ENCODE measurements around the gene CLDN25. TPM values are rescaled to one million over a fixed set of nuclear protein-coding genes. Genes with fewer than 3 reads are reported as not detected.
A peak's percentile ranks its signal among the peaks of the same experiment; 100 is the strongest.

The CLDN25 gene
- polyA plus RNA-seq, 1 of the 3 experiments (the other 2 are of a cell fraction): not detected

DNA sequence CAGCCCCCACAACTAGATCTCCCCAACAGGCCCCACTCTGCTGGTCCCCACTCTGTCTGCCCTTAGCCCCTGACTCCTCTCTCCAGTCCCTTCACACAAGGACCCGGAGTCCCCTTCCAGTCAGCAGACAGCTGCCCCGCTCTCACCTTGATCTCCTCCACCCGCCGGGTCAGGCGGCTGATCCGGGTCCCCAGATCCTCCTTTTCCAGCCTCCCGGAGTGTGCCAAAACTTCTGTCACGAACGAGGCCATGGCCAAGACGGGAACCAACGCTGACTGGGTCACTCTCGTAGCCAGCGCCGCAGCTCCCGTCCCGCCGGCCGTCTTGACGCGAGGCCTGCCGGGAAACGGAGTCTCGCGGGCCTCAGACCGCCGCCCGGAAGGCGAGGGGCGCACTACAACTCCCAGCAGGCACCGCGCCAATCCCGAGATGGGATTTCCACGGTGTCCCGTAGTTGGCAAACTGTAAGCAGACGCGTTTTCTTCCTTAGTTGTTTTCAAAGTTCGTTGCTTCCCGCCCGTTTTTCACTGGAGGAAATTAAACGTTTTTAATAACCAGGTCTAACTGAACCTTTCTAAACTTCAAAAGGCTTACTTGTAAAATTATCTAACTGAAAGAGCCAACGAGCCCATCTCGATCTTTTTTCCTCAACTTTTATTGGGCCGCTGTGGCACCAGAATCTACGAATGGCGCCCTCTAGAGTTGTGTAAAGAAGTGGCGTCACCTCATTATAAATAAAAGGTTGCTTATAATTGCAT, 6.0 kb upstream of the CLDN25 start, which contains the start of gene ZW10 (continued):
- TF ChIP-seq, protein P1, sequence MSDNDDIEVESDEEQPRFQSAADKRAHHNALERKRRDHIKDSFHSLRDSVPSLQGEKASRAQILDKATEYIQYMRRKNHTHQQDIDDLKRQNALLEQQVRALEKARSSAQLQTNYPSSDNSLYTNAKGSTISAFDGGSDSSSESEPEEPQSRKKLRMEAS (IDR thresholded peaks at IDR 0.05; ENCODE audit: low read depth): 0 out of 2 replicates have a peak, but pooled peaks have one; percentile 18
- TF ChIP-seq IRF3 (IDR thresholded peaks at IDR 0.05; ENCODE audit: low read depth, low read length): no peak
- TF ChIP-seq, protein P2, sequence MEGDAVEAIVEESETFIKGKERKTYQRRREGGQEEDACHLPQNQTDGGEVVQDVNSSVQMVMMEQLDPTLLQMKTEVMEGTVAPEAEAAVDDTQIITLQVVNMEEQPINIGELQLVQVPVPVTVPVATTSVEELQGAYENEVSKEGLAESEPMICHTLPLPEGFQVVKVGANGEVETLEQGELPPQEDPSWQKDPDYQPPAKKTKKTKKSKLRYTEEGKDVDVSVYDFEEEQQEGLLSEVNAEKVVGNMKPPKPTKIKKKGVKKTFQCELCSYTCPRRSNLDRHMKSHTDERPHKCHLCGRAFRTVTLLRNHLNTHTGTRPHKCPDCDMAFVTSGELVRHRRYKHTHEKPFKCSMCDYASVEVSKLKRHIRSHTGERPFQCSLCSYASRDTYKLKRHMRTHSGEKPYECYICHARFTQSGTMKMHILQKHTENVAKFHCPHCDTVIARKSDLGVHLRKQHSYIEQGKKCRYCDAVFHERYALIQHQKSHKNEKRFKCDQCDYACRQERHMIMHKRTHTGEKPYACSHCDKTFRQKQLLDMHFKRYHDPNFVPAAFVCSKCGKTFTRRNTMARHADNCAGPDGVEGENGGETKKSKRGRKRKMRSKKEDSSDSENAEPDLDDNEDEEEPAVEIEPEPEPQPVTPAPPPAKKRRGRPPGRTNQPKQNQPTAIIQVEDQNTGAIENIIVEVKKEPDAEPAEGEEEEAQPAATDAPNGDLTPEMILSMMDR (IDR thresholded peaks at IDR 0.05): peak; percentile 99
- peak; percentile 90 for TF ChIP-seq MXI1 (IDR thresholded peaks at IDR 0.05; ENCODE audit: low read depth, low read length)
- no peak for TF ChIP-seq EZH2phosphoT487 (IDR thresholded peaks at IDR 0.05; ENCODE audit: borderline replicate concordance, low read depth)
- TF ChIP-seq SMC3 (IDR thresholded peaks at IDR 0.05; ENCODE audit: low read depth, low read length): no peak
- TF ChIP-seq TAF1 (IDR thresholded peaks at IDR 0.05; ENCODE audit: borderline replicate concordance, low read depth, low read length): peak; percentile 54; the same call in 1 of the 2 replicates
- TF ChIP-seq ELF1 (IDR thresholded peaks at IDR 0.05): peak; percentile 90
- TF ChIP-seq NRF1 (IDR thresholded peaks at IDR 0.05; ENCODE audit: low read depth, low read length): no peak

- peak overlapping the region; percentile 92; the same call in 1 of the 2 replicates for H2AFZ ChIP-seq (ENCODE audit: low read depth)
- WGBS (ENCODE audit: low lambda C conversion rate): 0% methylated on average over 1 of the region's 1 CpG
These were observed 5.5 kb upstream of the CLDN25 start for GRCh38 chr11:113774174-113774503.

More at GRCh38 chr11:113774174-113774503, 5.5 kb upstream of the CLDN25 start:
- TF ChIP-seq SIN3A (IDR thresholded peaks at IDR 0.05; ENCODE audit: borderline replicate concordance, low read depth, low read length) (no peak), USF1 (IDR thresholded peaks at IDR 0.05; ENCODE audit: borderline replicate concordance, low read depth) (no peak), NFIC (IDR thresholded peaks at IDR 0.05; ENCODE audit: borderline replicate concordance) (no peak), CHD2 (IDR thresholded peaks at IDR 0.05; ENCODE audit: low read length, partially characterized antibody) (no peak), EP300 (IDR thresholded peaks at IDR 0.05; ENCODE audit: borderline replicate concordance in 1 of 2, low read depth in 1 of 2, low read length in 1 of 2) (no peak), FOXM1 (IDR thresholded peaks at IDR 0.05; ENCODE audit: low read depth) (no peak), RCOR1 (IDR thresholded peaks at IDR 0.05; ENCODE audit: low read length) (no peak), RAD21 (IDR thresholded peaks at IDR 0.05; ENCODE audit: low read length) (no peak), REST (IDR thresholded peaks at IDR 0.05; ENCODE audit: low read depth, low read length) (no peak), GATA2 (CRISPR knock-in tag; IDR thresholded peaks at IDR 0.05) (no peak), FOSL2 (IDR thresholded peaks at IDR 0.05; ENCODE audit: borderline replicate concordance, low read depth) (no peak)
- no peaks in the 10 kb centered on the region for H3K27me3 ChIP-seq (ENCODE audit: insufficient read depth)
- no peaks in the 10 kb centered on the region for H4K20me1 ChIP-seq (ENCODE audit: insufficient read depth)
- peak overlapping the region; percentile 47; the same call in 1 of the 2 replicates for H3K4me2 ChIP-seq
- peaks cover 31% of the 10 kb centered on the region for H3K79me2 ChIP-seq (ENCODE audit: insufficient read depth)
- H3K36me3 ChIP-seq (replicated peaks in 1 of 2; ENCODE audit: control insufficient read depth in 1 of 2, insufficient read depth in 2 of 2, low read length in 1 of 2): peaks cover 0 to 9% of the 10 kb centered on the region in 2 experiments
- peaks cover 3 to 9% of the 10 kb centered on the region in 2 experiments; a peak in 3 of 4 replicates for H3K4me1 ChIP-seq (ENCODE audit: control insufficient read depth in 1 of 2, insufficient read depth in 2 of 2, low read depth in 1 of 2, low read length in 1 of 2)
- H3K9ac ChIP-seq: peak overlapping the region; percentile 87; the same call in 1 of the 2 replicates
- no peaks in the 10 kb centered on the region for H3F3A ChIP-seq (replicated peaks; ENCODE audit: insufficient read depth)
- ChIA-PET CTCF (interaction anchor here (0.7 to 1.6 kb wide), 17 partner anchors 10 to 1324 kb away, joined by 3 to 12 read pairs (median 4); partner anchors contain the start of gene USP28), POLR2A (no interaction called here)
- H3K27ac ChIP-seq (ENCODE audit: low read depth in 2 of 2, low read length in 1 of 2): peak overlapping the region; percentile 5 to 58; a peak in 1 of 4 replicates
- peak overlapping the region; percentile 76 to 89 for H3K4me3 ChIP-seq (ENCODE audit: low read depth in 2 of 2, low read length in 1 of 2)
- no peak for DNase-seq
- no peaks in the 10 kb centered on the region for H3K9me3 ChIP-seq
- no peaks in the 10 kb centered on the region for H3K9me2 ChIP-seq

All from SK-N-SH (cell line).